ENCODE results near the gene PTCRA.

DNA sequence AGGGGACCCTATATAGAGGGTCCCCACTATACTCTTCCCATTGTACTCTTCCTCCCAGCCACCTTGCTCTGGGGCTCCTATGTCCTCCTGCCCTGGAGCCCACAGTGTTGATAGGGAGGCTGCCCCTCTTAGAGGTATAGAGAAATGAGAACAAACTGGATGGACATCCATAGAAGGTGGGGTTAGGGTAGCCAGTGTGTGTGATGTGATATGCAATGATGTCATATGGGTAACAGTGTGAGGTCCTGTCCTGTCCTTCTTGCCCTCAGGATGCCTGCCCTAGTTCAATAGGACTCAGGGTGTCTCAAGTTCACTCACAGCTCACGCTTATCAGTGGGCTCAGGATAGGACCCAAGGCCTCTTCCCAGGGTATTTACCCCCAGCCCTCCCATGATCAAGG, 435 bp downstream of the PTCRA start:
- TF ChIP-seq, protein P1, sequence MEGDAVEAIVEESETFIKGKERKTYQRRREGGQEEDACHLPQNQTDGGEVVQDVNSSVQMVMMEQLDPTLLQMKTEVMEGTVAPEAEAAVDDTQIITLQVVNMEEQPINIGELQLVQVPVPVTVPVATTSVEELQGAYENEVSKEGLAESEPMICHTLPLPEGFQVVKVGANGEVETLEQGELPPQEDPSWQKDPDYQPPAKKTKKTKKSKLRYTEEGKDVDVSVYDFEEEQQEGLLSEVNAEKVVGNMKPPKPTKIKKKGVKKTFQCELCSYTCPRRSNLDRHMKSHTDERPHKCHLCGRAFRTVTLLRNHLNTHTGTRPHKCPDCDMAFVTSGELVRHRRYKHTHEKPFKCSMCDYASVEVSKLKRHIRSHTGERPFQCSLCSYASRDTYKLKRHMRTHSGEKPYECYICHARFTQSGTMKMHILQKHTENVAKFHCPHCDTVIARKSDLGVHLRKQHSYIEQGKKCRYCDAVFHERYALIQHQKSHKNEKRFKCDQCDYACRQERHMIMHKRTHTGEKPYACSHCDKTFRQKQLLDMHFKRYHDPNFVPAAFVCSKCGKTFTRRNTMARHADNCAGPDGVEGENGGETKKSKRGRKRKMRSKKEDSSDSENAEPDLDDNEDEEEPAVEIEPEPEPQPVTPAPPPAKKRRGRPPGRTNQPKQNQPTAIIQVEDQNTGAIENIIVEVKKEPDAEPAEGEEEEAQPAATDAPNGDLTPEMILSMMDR (conservative IDR thresholded peaks at IDR 0.05; ENCODE audit: low read depth, low read length), result no peak
- TF ChIP-seq EZH2 (IDR thresholded peaks at IDR 0.05; ENCODE audit: low read length, unreplicated experiment), result no peak

Data from PC-3 (cell line).